SK-N-MC (cell line): ENCODE measurements around the gene CARMIL1.

Source experiments
- EZH2 ChIP-seq: fragments of 200-600 bp; sonication (generic); IDR thresholded peaks from one replicate; pipeline ENCODE4 v1.6.1; 2017; ENCODE audit warnings: antibody characterized with exemption
- FOXP2 ChIP-seq: optimal IDR thresholded peaks from 2 replicates; pipeline ENCODE3; 2011; ENCODE audit warnings: mild to moderate bottlenecking, moderate library complexity; ENCODE audit not compliant: insufficient read depth; ENCODE audit errors: extremely low read length, control extremely low read depth
- POLR2AphosphoS5 ChIP-seq: IDR thresholded peaks from 2 replicates; pipeline ENCODE4 v1.6.1; 2012; ENCODE audit warnings: mild to moderate bottlenecking, low read depth, low read length, borderline replicate concordance

DNA sequence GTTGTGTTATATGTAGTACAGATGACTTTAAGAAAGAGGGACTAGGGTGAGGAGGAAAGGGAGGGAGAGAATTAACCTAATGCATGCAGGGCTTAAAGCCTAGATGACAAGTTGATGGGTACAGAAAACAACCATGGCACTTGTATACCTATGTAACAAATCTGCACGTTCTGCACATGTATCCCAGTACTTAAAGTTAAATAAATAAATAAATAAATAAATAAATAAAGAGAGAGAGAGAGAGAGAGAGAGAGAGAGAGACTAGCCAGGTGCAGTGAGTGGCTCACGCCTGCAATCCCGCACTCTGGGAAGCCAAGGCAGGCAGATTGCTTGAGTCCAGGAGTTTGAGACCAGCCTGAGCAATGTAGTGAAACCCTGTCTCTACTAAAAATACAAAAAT lies 11.5 kb upstream of the CARMIL1 start:
- TF ChIP-seq POLR2AphosphoS5 (no peak), EZH2 (no peak), FOXP2 (no peak)
